HL-60 (cell line): ENCODE results near the gene HPCAL4.
A peak's percentile ranks its signal among the peaks of the same experiment; 100 is the strongest.

Source experiments
- DNase-seq, 2 experiments: peaks; one replicate each; pipeline ENCODE4 v3.0.0-alpha.2; 2010 to 2020; ENCODE audit warnings: low read depth in 1 of 2, low spot score in 1 of 2
- H3K27ac ChIP-seq: fragments of 250-450 bp; sonication (Bioruptor Pico); replicated peaks from 2 replicates; pipeline ENCODE4 v1.5.1; 2020; ENCODE audit warnings: mild to moderate bottlenecking, moderate library complexity
- H3K27me3 ChIP-seq: fragments of 250-450 bp; sonication (Bioruptor Pico); 2 replicates; pipeline ENCODE4 v1.5.1; 2021; ENCODE audit warnings: mild to moderate bottlenecking, moderate library complexity; ENCODE audit not compliant: insufficient read depth, poor library complexity, severe bottlenecking
- H3K4me3 ChIP-seq: replicated peaks from 2 replicates; pipeline ENCODE4 v1.5.1; 2011; ENCODE audit warnings: mild to moderate bottlenecking, control low read depth, low read length; ENCODE audit not compliant: insufficient read depth
- CTCF ChIP-seq: IDR thresholded peaks from one replicate; pipeline ENCODE4 v1.5.1; 2011; ENCODE audit warnings: low read length, control low read depth, inconsistent platforms; ENCODE audit not compliant: insufficient read depth
- GABPA ChIP-seq: IDR thresholded peaks from 2 replicates; pipeline ENCODE4 v1.6.1; 2012; ENCODE audit warnings: low read depth
- POLR2AphosphoS5 ChIP-seq: IDR thresholded peaks from 2 replicates; pipeline ENCODE4 v1.6.1; 2012; ENCODE audit warnings: low read depth
- REST ChIP-seq: IDR thresholded peaks from 2 replicates; pipeline ENCODE4 v1.6.1; 2012; ENCODE audit warnings: low read depth; ENCODE audit not compliant: insufficient replicate concordance
- SPI1 ChIP-seq: IDR thresholded peaks from 2 replicates; pipeline ENCODE4 v1.6.1; 2012; ENCODE audit warnings: low read depth, mild to moderate bottlenecking, borderline replicate concordance

Gene HPCAL4

GRCh38 chr1:39720094-39720999 is 29.1 kb upstream of the HPCAL4 start:
- Histone ChIP-seq H3K27me3 (peaks cover 34% of the 10 kb centered on the region), H3K27ac (no peak overlapping the region), H3K4me3 (no peak overlapping the region)
- TF ChIP-seq POLR2AphosphoS5 (no peak), REST (no peak), CTCF (no peak), GABPA (no peak), SPI1 (no peak)
- DNase-seq: peak in 1 of 2 experiments; percentile 13

GRCh38 chr1:39717809-39718208 is 26.6 kb upstream of the HPCAL4 start:
- DNase-seq: no peak
- no peak overlapping the region for H3K4me3 ChIP-seq
- H3K27ac ChIP-seq: no peak overlapping the region
- no peak for TF ChIP-seq SPI1
- no peak for TF ChIP-seq REST
- TF ChIP-seq GABPA: no peak
- no peak for TF ChIP-seq POLR2AphosphoS5
- no peak for TF ChIP-seq CTCF
- peaks cover 23% of the 10 kb centered on the region for H3K27me3 ChIP-seq

- DNase-seq: no peak
- Histone ChIP-seq H3K4me3 (no peak overlapping the region), H3K27me3 (peaks cover 18% of the 10 kb centered on the region), H3K27ac (no peak overlapping the region)
- TF ChIP-seq REST (no peak), POLR2AphosphoS5 (no peak), GABPA (no peak), CTCF (no peak), SPI1 (no peak)
Measured at GRCh38 chr1:39713557-39713956, 22.3 kb upstream of the HPCAL4 start.
